NCI-H748 treated with DMSO at 0.1 percent for 48 hours (cell line): ENCODE measurements around the gene PGPEP1.
"Not testable (repeated sequence)": the region's sequence is repeated elsewhere in the genome, so short reads cannot be mapped to it uniquely, and the experiment has no call there.

Experiments used
- DNase-seq: peaks from one replicate; lab custom pipeline; 2025; lab: John Stamatoyannopoulos, UW

The PGPEP1 gene

GRCh38 chr19:18308051-18308947 is 32.1 kb upstream of the PGPEP1 start:
- no peak for DNase-seq

- no peak for DNase-seq
Measured at GRCh38 chr19:18308948-18309325, 31.5 kb upstream of the PGPEP1 start.

GRCh38 chr19:18309525-18310064 is 30.8 kb upstream of the PGPEP1 start:
- no peak for DNase-seq

GRCh38 chr19:18310118-18310909 is 30.1 kb upstream of the PGPEP1 start:
- no peak for DNase-seq

GRCh38 chr19:18310966-18311365 is 29.4 kb upstream of the PGPEP1 start:
- no peak for DNase-seq

GRCh38 chr19:18311502-18312091 is 28.8 kb upstream of the PGPEP1 start:
- DNase-seq = no peak

GRCh38 chr19:18312092-18312534 is 28.3 kb upstream of the PGPEP1 start:
- DNase-seq = no peak

- DNase-seq = no peak
Measured at GRCh38 chr19:18313398-18313797, 27.0 kb upstream of the PGPEP1 start.

- DNase-seq = no peak
Measured at GRCh38 chr19:18317961-18318800, 22.2 kb upstream of the PGPEP1 start.

GRCh38 chr19:18319591-18320135 is 20.7 kb upstream of the PGPEP1 start:
- DNase-seq = no peak

- DNase-seq = no peak
Measured at GRCh38 chr19:18320865-18321733, 19.3 kb upstream of the PGPEP1 start.

GRCh38 chr19:18321734-18322102 is 18.7 kb upstream of the PGPEP1 start:
- DNase-seq = no peak

GRCh38 chr19:18322318-18322758 is 18.1 kb upstream of the PGPEP1 start:
- DNase-seq = no peak

- DNase-seq = peak; percentile 88
Measured at GRCh38 chr19:18322759-18323460, 17.5 kb upstream of the PGPEP1 start, which contains the start of gene LSM4. LSM4 (minus strand) TSS chr19:18323076; CDS start chr19:18323020, 56 bp downstream.

GRCh38 chr19:18324373-18324731 is 16.0 kb upstream of the PGPEP1 start:
- not testable (repeated sequence) for DNase-seq

GRCh38 chr19:18326772-18327171 is 13.6 kb upstream of the PGPEP1 start:
- DNase-seq = no peak

GRCh38 chr19:18328340-18329034 is 11.9 kb upstream of the PGPEP1 start:
- peak; percentile 87 for DNase-seq

GRCh38 chr19:18329035-18329376 is 11.4 kb upstream of the PGPEP1 start:
- no peak for DNase-seq

- DNase-seq = no peak
Measured at GRCh38 chr19:18330868-18331267, 9.5 kb upstream of the PGPEP1 start.
